ENCODE data around the gene NFU1.

DNA sequence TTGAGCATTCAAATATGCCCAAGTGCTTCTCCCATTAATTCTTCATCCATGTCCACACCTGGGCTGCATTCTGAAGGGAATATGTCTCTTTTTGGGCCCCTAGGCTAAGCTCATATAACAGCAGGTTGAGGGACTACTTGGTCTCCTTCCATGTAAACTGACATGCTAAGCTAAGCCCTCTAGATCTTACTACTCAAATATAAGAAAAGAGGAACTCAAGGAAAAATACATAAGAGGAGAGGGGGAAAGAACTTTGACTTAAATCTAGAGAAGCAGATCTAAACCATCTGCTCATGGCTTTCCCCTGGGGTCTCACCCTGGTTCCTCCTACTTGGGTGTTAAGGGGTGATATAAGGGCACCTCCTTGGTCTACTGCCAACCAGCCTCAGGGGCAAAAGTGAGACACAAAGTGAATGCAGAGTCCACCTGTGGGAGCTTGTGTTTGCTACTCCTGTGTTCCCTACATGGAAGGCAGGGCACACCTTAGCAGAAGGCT is 19.8 kb upstream of the NFU1 start:
- TF ChIP-seq, protein P1, sequence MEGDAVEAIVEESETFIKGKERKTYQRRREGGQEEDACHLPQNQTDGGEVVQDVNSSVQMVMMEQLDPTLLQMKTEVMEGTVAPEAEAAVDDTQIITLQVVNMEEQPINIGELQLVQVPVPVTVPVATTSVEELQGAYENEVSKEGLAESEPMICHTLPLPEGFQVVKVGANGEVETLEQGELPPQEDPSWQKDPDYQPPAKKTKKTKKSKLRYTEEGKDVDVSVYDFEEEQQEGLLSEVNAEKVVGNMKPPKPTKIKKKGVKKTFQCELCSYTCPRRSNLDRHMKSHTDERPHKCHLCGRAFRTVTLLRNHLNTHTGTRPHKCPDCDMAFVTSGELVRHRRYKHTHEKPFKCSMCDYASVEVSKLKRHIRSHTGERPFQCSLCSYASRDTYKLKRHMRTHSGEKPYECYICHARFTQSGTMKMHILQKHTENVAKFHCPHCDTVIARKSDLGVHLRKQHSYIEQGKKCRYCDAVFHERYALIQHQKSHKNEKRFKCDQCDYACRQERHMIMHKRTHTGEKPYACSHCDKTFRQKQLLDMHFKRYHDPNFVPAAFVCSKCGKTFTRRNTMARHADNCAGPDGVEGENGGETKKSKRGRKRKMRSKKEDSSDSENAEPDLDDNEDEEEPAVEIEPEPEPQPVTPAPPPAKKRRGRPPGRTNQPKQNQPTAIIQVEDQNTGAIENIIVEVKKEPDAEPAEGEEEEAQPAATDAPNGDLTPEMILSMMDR (conservative IDR thresholded peaks at IDR 0.05; ENCODE audit: low read length): no peak
- TF ChIP-seq EZH2phosphoT487 (IDR thresholded peaks at IDR 0.05; ENCODE audit: borderline replicate concordance, low read depth, low read length): no peak

Data from OCI-LY7 (cell line).